Lower leg skin (tissue), 4 donors: ENCODE measurements around the gene GAB1. TPM values are rescaled to one million over a fixed set of nuclear protein-coding genes. Genes with fewer than 3 reads are reported as not detected.

Experiments used
- DNase-seq, 2 donors: peaks; one replicate each; pipeline ENCODE4 v3.0.0-alpha.2; 2019; ENCODE audit warnings: low spot score in 2 of 2
- H3K4me3 ChIP-seq: fragments of 200-600 bp; sonication (generic); 2 replicates; pipeline ENCODE4 v1.5.1; 2017; ENCODE audit warnings: mild to moderate bottlenecking, low read depth; ENCODE audit not compliant: poor library complexity, severe bottlenecking
- POLR2A ChIP-seq, 2 donors: fragments of 450-650 bp; IDR thresholded peaks; one replicate each; pipeline ENCODE4 v1.6.1; 2016 to 2017; ENCODE audit warnings: antibody characterized with exemption in 2 of 2, mild to moderate bottlenecking in 1 of 2, moderate library complexity in 1 of 2
- WGBS, 2 donors: methylation state at CpG; one replicate each; pipeline ENCODE4 v1.1.5; 2018; 5-methylcytosine and 5-hydroxymethylcytosine counted together
- intact Hi-C: fragments of 100-400 bp; cut with DNase I; formaldehyde crosslinking; loops from one replicate; pipeline ENCODE4 v1.15.0; 2023; ENCODE audit warnings: low total_unique reads
- total RNA-seq, 4 donors: library from RNA; depleted of rRNA; stranded (reverse); fragments of >200 nt; gene quantifications; one replicate each; pipeline ENCODE4 v1.1.0, GENCODE V29; 2016
- TF ChIP-seq, protein P1 (sequence below), 3 donors: fragments of 450-650 bp; IDR thresholded peaks; one replicate each; pipeline ENCODE4 v1.5.1; 2016; ENCODE audit warnings: antibody characterized with exemption in 3 of 3, mild to moderate bottlenecking in 3 of 3, moderate library complexity in 2 of 3

Gene GAB1
- total RNA-seq, 4 donors from 2014 or later = 25.7 to 42.9 (median 37.3) TPM

DNA sequence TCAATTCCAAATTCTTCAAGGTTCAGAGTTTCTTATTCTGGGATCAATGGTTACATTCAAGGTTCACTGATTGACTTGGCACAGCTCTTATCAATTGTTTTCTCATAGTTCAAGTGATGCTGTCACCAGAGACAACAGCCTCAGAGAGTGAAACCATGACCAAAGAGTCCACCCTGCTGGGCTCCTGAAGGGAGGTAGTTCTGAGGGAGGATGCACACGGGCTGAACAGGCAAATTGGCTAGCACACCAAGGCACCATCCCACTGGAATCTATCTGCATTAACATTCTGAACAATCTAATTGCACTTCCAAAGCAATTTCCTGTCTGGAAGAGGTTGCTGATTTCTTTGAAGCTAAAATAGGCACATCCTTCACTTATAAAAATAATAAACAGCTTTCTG lies 16.6 kb upstream of the GAB1 start:
- WGBS, 2 donors = 31 to 38% methylated on average over 1 of the region's 1 CpG

DNA sequence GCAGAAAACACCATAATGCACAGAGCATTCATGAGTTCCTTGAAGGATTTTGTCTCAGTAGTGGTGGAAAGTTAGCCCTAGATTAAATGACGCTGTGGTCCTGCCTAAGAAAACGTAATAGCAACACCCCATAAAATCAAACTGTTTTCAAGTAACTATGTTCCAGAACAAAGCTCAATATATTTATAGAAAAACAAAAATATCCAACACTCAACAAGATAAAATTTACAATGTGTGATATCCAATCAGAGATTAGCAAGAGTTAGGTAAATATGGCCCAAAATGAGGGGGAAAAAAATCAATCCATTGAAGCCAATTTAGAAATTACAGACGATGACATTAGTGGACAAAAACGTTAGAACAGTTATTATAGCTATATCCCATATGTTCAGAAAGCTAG lies 9.9 kb upstream of the GAB1 start:
- no peak for TF ChIP-seq POLR2A (IDR thresholded peaks at IDR 0.05)
- TF ChIP-seq, protein P1, sequence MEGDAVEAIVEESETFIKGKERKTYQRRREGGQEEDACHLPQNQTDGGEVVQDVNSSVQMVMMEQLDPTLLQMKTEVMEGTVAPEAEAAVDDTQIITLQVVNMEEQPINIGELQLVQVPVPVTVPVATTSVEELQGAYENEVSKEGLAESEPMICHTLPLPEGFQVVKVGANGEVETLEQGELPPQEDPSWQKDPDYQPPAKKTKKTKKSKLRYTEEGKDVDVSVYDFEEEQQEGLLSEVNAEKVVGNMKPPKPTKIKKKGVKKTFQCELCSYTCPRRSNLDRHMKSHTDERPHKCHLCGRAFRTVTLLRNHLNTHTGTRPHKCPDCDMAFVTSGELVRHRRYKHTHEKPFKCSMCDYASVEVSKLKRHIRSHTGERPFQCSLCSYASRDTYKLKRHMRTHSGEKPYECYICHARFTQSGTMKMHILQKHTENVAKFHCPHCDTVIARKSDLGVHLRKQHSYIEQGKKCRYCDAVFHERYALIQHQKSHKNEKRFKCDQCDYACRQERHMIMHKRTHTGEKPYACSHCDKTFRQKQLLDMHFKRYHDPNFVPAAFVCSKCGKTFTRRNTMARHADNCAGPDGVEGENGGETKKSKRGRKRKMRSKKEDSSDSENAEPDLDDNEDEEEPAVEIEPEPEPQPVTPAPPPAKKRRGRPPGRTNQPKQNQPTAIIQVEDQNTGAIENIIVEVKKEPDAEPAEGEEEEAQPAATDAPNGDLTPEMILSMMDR (IDR thresholded peaks at IDR 0.05) = no peak
- intact Hi-C loops = no loop called here
- DNase-seq = no peak
- 84 to 88% methylated on average over 4 of the region's 4 CpGs for WGBS, 2 donors
- no peak overlapping the region for H3K4me3 ChIP-seq

More for the DNA sequence above, 16.6 kb upstream of the GAB1 start:
- no peak overlapping the region for H3K4me3 ChIP-seq
- no peak for DNase-seq
- intact Hi-C loops = no loop called here
- no peak for TF ChIP-seq POLR2A (IDR thresholded peaks at IDR 0.05)
- TF ChIP-seq, protein P1 (IDR thresholded peaks at IDR 0.05) = no peak

DNA sequence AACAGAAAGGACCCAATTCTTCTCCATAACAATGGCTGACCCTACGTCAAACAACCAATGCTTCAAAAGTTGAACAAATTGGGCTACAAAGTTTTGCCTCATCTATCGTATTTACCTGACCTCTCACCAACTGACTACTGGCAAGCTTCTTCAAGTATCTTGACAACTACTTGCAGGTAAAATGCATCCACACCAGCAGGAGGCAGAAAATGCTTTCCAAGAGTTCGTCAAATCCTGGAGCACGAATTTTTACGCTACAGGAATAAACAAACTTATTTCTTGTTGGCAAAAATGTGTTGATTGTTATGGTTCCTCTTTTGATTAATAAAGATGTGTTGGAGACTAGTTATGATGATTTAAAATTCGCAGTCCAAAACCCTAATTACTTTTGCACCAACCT lies 6.7 kb upstream of the GAB1 start:
- TF ChIP-seq, protein P1 (IDR thresholded peaks at IDR 0.05) = no peak
- TF ChIP-seq POLR2A (IDR thresholded peaks at IDR 0.05) = no peak
- intact Hi-C loops = no loop called here
- no peak for DNase-seq
- H3K4me3 ChIP-seq = no peak overlapping the region
- WGBS, 2 donors = 89 to 94% methylated on average over 6 of the region's 6 CpGs

DNA sequence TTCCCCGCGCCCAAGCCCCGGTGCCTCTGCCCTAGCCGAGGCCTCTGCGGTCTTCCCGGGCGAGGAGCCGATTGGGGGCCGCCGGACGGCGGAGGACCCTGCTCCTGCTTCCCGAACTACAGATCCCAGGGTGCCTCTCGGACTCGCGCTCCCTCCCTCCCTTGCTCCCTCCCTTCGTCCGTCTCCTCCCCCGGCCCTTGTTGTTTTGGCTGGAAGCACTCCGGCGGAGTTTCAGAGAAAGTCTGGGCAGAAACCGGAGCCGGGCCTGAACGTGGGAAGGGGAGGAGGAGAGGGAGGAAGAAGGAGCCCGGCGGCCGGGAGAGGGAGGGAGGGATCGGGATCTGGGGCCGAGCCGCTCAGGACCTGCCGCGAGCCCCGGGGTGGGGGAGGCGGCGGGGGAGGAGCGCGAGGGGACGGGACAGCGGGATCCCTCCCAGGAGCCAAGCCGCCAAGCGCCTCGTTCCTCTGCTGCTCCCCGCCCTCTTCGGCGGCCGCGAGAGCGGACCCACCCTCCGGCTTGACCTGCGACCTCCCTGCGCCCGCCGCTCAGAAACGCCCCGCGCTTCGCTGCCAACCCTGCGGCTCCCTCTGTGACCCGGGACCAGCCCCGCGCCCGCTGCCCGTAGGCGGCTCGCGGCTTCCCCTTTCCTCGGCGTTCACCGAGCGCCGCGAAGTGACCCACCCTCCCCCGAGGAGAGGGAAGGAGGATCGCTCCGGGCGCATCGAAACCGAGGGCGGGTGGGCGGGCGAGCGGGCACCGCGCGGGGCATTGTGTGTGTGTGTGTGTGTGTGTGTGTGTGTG lies 496 bp upstream of the GAB1 start:
- DNase-seq = peak; percentile 82 to 97
- intact Hi-C loops = no loop called here
- H3K4me3 ChIP-seq = peak overlapping the region; percentile 68
- TF ChIP-seq POLR2A (IDR thresholded peaks at IDR 0.05) = no peak
- TF ChIP-seq, protein P1 (IDR thresholded peaks at IDR 0.05) = no peak
- WGBS, 2 donors = 0% methylated on average over 57 to 61 of the region's 85 CpGs

DNA sequence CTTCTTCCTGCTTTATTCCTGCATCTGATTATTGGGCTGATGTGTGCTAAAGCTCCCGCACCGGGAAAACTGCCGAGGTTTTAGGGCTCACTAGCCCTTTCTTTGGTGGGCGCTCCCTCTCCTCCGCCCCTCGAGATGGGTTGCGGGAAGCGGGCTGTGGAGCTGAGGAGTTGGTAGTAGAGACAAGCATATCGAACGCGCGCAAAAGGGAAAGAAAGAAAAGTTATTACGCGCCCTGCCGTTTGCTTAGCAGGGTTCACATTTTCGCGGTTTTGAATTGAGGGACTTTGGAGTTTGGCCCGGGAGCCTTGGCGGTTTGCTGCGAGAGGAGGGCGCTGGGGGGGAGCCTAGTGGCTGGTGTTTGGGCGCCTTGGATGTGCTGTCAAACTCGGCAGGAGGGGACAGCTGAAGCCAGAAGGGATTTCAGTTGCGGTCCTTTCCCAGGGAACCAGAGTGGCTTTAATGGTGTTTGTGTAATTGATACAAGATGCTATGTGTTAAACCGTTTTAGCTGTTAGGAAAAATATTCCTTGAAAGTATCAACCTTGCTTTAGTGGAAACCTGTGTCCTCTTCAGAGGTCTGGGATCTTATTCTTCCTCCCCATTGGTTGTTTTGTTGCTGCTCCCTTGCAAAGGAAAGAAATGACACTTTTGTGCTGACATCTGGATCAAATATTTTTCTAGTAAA lies 1.1 kb downstream of the GAB1 start:
- no peak for TF ChIP-seq POLR2A (IDR thresholded peaks at IDR 0.05)
- TF ChIP-seq, protein P1 (IDR thresholded peaks at IDR 0.05) = no peak
- 0 to 1% methylated on average over 25 of the region's 25 CpGs for WGBS, 2 donors
- intact Hi-C loops = no loop called here
- DNase-seq = peak in 1 of 2 donors; percentile 90
- peak overlapping the region; percentile 65 for H3K4me3 ChIP-seq
